HL-60 (cell line): Measurements from ENCODE around the gene RAC2.

ENCODE experiments used
- GABPA ChIP-seq: IDR thresholded peaks from 2 replicates; pipeline ENCODE4 v1.6.1; 2012; ENCODE audit warnings: low read depth
- TF ChIP-seq, protein P1 (sequence below): IDR thresholded peaks from one replicate; pipeline ENCODE4 v1.5.1; 2011; ENCODE audit warnings: low read length, control low read depth, inconsistent platforms; ENCODE audit not compliant: insufficient read depth

DNA sequence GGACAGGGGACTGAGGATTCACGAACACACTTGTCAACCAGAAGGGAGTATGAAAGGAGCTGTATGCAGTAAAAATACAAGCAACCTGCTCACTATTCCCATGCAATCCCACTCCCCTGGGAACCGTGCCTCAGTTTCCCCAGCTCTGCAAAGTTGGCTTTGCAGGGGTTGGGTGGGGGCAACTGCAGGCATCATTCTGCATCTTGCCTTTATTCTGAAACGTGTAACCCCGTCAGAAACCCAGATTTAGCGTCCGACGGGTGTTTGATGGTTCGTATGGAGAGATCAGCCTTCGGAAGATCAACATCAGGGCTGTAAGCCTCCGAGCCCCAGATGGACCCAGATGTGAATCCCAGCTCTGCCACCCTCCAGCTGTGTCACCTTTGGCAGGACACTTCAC lies 41.9 kb upstream of the RAC2 start:
- no peak for TF ChIP-seq GABPA
- TF ChIP-seq, protein P1, sequence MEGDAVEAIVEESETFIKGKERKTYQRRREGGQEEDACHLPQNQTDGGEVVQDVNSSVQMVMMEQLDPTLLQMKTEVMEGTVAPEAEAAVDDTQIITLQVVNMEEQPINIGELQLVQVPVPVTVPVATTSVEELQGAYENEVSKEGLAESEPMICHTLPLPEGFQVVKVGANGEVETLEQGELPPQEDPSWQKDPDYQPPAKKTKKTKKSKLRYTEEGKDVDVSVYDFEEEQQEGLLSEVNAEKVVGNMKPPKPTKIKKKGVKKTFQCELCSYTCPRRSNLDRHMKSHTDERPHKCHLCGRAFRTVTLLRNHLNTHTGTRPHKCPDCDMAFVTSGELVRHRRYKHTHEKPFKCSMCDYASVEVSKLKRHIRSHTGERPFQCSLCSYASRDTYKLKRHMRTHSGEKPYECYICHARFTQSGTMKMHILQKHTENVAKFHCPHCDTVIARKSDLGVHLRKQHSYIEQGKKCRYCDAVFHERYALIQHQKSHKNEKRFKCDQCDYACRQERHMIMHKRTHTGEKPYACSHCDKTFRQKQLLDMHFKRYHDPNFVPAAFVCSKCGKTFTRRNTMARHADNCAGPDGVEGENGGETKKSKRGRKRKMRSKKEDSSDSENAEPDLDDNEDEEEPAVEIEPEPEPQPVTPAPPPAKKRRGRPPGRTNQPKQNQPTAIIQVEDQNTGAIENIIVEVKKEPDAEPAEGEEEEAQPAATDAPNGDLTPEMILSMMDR, result no peak
